Hematopoietic multipotent progenitor cell (in vitro differentiated cells): Measurements from ENCODE around the gene KCNJ18. TPM values are rescaled to one million over a fixed set of nuclear protein-coding genes. Genes with fewer than 3 reads are reported as not detected.
"Not testable (repeated sequence)": the region's sequence is repeated elsewhere in the genome, so short reads cannot be mapped to it uniquely, and the experiment has no call there.

ENCODE experiments used
- DNase-seq, 3 donors: peaks; one replicate each; pipeline ENCODE4 v3.0.0-alpha.2; 2011 to 2015; ENCODE audit warnings: low read depth in 2 of 3, low spot score in 2 of 3
- total RNA-seq: library from RNA; depleted of rRNA; stranded (reverse); fragments of >200 nt; gene quantifications from one replicate; pipeline ENCODE4 v1.2.3, GENCODE V29; 2012

KCNJ18 gene
- total RNA-seq, 1 donor = not detected

DNA sequence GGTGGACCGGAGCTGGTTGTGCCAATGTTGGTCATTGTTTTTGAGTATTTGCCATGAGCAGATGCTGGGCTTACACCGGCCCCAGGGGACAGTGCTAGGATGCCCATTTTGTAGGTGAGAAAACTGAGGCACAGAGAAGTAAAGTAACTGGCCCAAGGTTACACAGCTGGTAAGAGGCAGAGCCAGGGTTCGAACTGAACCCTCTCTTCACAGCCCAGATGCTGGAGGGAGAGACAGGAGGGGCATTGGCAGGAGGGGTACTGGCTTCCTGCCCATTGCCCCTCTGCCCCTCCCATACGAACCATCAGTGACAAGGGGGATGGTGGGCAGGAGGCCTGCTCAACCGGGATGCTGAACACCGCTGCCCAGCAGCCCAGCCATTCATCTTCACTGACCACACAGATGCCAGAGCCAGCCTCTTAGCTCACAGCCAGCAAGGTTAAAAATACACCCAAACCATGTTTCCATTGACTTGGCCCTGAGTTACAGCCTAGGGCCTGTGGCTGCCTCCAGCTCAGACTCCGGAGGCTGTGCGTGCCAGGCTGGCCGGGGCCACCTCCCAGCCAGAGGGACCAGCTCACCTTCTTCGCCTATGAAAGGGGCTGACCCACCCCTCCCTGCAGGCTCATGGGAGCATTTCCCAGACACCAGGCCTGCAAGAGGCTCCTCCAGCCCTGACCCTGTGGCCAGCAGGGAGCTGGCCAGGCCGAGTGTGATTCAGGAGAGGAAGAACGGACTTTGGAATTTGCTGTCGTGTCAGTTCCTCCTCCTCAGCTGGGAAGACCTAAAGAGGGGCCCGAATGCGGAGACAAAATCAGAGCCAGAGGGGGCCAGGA, 57.6 kb downstream of the KCNJ18 start:
- DNase-seq = not testable (repeated sequence)

DNA sequence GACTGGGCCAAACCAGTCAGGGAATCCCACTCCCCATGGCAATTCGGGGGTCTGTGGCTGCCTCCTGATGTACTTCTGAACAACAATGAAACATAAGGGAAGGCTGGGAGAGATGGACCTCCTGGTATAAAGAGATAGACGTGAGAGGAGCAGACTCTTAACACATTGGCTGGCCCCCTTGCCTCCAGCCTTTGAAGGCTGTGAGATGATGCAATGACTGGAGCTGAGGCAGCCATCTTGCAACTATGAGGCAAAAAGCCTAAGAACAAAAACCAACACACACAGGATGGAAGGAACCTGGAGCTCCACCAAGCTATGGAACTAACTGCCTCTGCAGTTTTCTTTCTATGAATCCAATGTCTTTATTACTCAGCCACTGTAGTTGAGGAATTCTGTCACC, 58.8 kb downstream of the KCNJ18 start:
- not testable (repeated sequence) for DNase-seq
